Peyer's patch (tissue), 4 donors: ENCODE data around the gene CLK1. TPM values are rescaled to one million over a fixed set of nuclear protein-coding genes. Genes with fewer than 3 reads are reported as not detected.

Source experiments
- DNase-seq, 3 donors: peaks; one replicate each; pipeline ENCODE4 v3.0.0-alpha.2; 2017 to 2019
- H3K27ac ChIP-seq, 4 donors: fragments of 200-600 bp; sonication (generic); one replicate each; pipeline ENCODE4 v1.5.1; 2016 to 2019
- H3K27me3 ChIP-seq, 2 donors: fragments of 200-600 bp; sonication (generic); one replicate each; pipeline ENCODE4 v1.5.1; 2019
- H3K36me3 ChIP-seq, 3 donors: fragments of 200-600 bp; sonication (generic); one replicate each; pipeline ENCODE4 v1.5.1; 2016 to 2019
- H3K4me1 ChIP-seq, 4 donors: fragments of 200-600 bp; sonication (generic); one replicate each; pipeline ENCODE4 v1.5.1; 2016 to 2019
- H3K4me3 ChIP-seq, 4 donors: fragments of 200-600 bp; sonication (generic); 1 replicate in 3 of 4; 2 replicates in 1 of 4; pipeline ENCODE4 v1.5.1; 2016 to 2019; ENCODE audit warnings: mild to moderate bottlenecking in 1 of 4
- H3K9me3 ChIP-seq, 4 donors: fragments of 200-600 bp; sonication (generic); one replicate each; pipeline ENCODE4 v1.5.1; 2016 to 2019; ENCODE audit warnings: mild to moderate bottlenecking in 1 of 4
- CTCF ChIP-seq, 6 experiments: fragments of 450-650 bp in 4 of 6; fragments of 200-600 bp in 2 of 6; sonication (generic) in 1 of 6; IDR thresholded peaks; one replicate each; pipeline ENCODE4 v1.5.1; 2017 to 2019; ENCODE audit warnings: antibody characterized with exemption in 6 of 6, mild to moderate bottlenecking in 3 of 6, moderate library complexity in 1 of 6
- POLR2A ChIP-seq, 2 donors: fragments of 450-650 bp; IDR thresholded peaks; one replicate each; pipeline ENCODE4 v1.5.1; 2017; ENCODE audit warnings: antibody characterized with exemption in 2 of 2, mild to moderate bottlenecking in 2 of 2, moderate library complexity in 2 of 2
- total RNA-seq, 4 donors: library from RNA; depleted of rRNA; stranded (reverse); fragments of >200 nt; gene quantifications; one replicate each; pipeline ENCODE4 v1.1.0, GENCODE V29; 2016

Gene CLK1
- total RNA-seq, 4 donors from 2014 or later = 119 to 173 (median 144) TPM

GRCh38 chr2:200812122-200813022 is 52.1 kb downstream of the CLK1 start:
- TF ChIP-seq POLR2A (IDR thresholded peaks at IDR 0.05) (no peak), CTCF (IDR thresholded peaks at IDR 0.05) (peak in 5 of 6 experiments; percentile 28 to 76 (median 67))
- H3K27ac ChIP-seq = peak overlapping the region; percentile 94 to 99 (median 98)
- H3K4me3 ChIP-seq = peak overlapping the region; percentile 79 to 99 (median 96)
- no peaks in the 10 kb centered on the region for H3K9me3 ChIP-seq
- DNase-seq = peak; percentile 60 to 89 (median 88)
- no peaks in the 10 kb centered on the region for H3K27me3 ChIP-seq
- peaks cover 0 to 35% (median 8%) of the 10 kb centered on the region in 4 donors for H3K4me1 ChIP-seq
- H3K36me3 ChIP-seq = peaks cover 0 to 35% (median 0%) of the 10 kb centered on the region in 3 donors

GRCh38 chr2:200811333-200812121 is 52.9 kb downstream of the CLK1 start, which contains the start of gene BZW1:
Gene BZW1 (plus strand): TSS chr2:200811910. CDS start chr2:200813218, 1,308 bp downstream.
- H3K36me3 ChIP-seq = peaks cover 0 to 26% (median 0%) of the 10 kb centered on the region in 3 donors
- no peaks in the 10 kb centered on the region for H3K9me3 ChIP-seq
- peak within 1 kb of the TSS; percentile 79 to 99 (median 96) for H3K4me3 ChIP-seq
- TF ChIP-seq CTCF (IDR thresholded peaks at IDR 0.05) (peak in 2 of 6 experiments; percentile 1 to 4), POLR2A (IDR thresholded peaks at IDR 0.05) (peak; percentile 97 to 98)
- peaks cover 0 to 35% (median 8%) of the 10 kb centered on the region in 4 donors for H3K4me1 ChIP-seq
- peak within 1 kb of the TSS; percentile 94 to 99 (median 98) for H3K27ac ChIP-seq
- no peaks in the 10 kb centered on the region for H3K27me3 ChIP-seq
- peak; percentile 94 to 98 (median 97) for DNase-seq

GRCh38 chr2:200810998-200811332 is 53.5 kb downstream of the CLK1 start:
- H3K27ac ChIP-seq = peak overlapping the region; percentile 94 to 99 (median 98)
- no peaks in the 10 kb centered on the region for H3K27me3 ChIP-seq
- peaks cover 0 to 21% (median 0%) of the 10 kb centered on the region in 3 donors for H3K36me3 ChIP-seq
- H3K9me3 ChIP-seq = no peaks in the 10 kb centered on the region
- H3K4me1 ChIP-seq = peaks cover 0 to 35% (median 8%) of the 10 kb centered on the region in 4 donors
- TF ChIP-seq POLR2A (IDR thresholded peaks at IDR 0.05) = no peak
- TF ChIP-seq CTCF (IDR thresholded peaks at IDR 0.05) = no peak
- no peak for DNase-seq
- peak overlapping the region; percentile 79 to 99 (median 96) for H3K4me3 ChIP-seq

- Histone ChIP-seq H3K9me3 (no peaks in the 10 kb centered on the region), H3K4me1 (peaks cover 0 to 35% (median 8%) of the 10 kb centered on the region in 4 donors), H3K27ac (peak overlapping the region; percentile 94 to 99 (median 98)), H3K36me3 (peaks cover 0 to 15% (median 0%) of the 10 kb centered on the region in 3 donors), H3K4me3 (peak overlapping the region; percentile 79 to 99 (median 96)), H3K27me3 (no peaks in the 10 kb centered on the region)
- DNase-seq = no peak
- TF ChIP-seq CTCF (IDR thresholded peaks at IDR 0.05) (no peak), POLR2A (IDR thresholded peaks at IDR 0.05) (no peak)
These were observed 54.0 kb downstream of the CLK1 start for GRCh38 chr2:200810252-200810997.
